ENCODE results near the gene KRTAP10-4.

KRTAP10-4 gene

DNA sequence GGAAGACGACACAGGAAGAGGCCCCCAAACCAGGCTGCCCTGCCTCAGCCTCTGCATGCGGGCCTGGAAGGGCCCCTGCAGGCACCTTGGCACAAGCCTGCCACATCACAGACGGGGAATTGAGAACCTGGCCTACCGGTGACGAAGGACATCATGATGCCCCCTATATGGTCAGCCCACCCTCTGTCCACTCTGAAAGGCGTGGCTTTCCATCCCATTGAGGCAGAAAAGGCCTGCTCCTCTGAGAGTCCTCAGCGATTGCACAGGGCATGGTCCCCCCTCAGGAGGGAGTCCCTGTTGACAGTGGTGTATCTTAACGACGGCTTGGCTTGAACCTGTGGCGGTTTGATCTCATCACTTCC is 44.9 kb upstream of the KRTAP10-4 start:
- DNase-seq (ENCODE audit: low read depth in 1 of 2, low spot score in 1 of 2): no peak
- TF ChIP-seq GABPA (IDR thresholded peaks at IDR 0.05; ENCODE audit: low read depth): no peak
- TF ChIP-seq, protein P1, sequence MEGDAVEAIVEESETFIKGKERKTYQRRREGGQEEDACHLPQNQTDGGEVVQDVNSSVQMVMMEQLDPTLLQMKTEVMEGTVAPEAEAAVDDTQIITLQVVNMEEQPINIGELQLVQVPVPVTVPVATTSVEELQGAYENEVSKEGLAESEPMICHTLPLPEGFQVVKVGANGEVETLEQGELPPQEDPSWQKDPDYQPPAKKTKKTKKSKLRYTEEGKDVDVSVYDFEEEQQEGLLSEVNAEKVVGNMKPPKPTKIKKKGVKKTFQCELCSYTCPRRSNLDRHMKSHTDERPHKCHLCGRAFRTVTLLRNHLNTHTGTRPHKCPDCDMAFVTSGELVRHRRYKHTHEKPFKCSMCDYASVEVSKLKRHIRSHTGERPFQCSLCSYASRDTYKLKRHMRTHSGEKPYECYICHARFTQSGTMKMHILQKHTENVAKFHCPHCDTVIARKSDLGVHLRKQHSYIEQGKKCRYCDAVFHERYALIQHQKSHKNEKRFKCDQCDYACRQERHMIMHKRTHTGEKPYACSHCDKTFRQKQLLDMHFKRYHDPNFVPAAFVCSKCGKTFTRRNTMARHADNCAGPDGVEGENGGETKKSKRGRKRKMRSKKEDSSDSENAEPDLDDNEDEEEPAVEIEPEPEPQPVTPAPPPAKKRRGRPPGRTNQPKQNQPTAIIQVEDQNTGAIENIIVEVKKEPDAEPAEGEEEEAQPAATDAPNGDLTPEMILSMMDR (IDR thresholded peaks at IDR 0.05; ENCODE audit: insufficient read depth, low read length): no peak
- TF ChIP-seq, protein P2, sequence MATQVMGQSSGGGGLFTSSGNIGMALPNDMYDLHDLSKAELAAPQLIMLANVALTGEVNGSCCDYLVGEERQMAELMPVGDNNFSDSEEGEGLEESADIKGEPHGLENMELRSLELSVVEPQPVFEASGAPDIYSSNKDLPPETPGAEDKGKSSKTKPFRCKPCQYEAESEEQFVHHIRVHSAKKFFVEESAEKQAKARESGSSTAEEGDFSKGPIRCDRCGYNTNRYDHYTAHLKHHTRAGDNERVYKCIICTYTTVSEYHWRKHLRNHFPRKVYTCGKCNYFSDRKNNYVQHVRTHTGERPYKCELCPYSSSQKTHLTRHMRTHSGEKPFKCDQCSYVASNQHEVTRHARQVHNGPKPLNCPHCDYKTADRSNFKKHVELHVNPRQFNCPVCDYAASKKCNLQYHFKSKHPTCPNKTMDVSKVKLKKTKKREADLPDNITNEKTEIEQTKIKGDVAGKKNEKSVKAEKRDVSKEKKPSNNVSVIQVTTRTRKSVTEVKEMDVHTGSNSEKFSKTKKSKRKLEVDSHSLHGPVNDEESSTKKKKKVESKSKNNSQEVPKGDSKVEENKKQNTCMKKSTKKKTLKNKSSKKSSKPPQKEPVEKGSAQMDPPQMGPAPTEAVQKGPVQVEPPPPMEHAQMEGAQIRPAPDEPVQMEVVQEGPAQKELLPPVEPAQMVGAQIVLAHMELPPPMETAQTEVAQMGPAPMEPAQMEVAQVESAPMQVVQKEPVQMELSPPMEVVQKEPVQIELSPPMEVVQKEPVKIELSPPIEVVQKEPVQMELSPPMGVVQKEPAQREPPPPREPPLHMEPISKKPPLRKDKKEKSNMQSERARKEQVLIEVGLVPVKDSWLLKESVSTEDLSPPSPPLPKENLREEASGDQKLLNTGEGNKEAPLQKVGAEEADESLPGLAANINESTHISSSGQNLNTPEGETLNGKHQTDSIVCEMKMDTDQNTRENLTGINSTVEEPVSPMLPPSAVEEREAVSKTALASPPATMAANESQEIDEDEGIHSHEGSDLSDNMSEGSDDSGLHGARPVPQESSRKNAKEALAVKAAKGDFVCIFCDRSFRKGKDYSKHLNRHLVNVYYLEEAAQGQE (IDR thresholded peaks at IDR 0.05; ENCODE audit: insufficient replicate concordance, low read depth): no peak
- TF ChIP-seq SPI1 (IDR thresholded peaks at IDR 0.05; ENCODE audit: borderline replicate concordance, low read depth): no peak
- TF ChIP-seq POLR2AphosphoS5 (IDR thresholded peaks at IDR 0.05; ENCODE audit: low read depth): no peak
- Histone ChIP-seq H3K27ac (replicated peaks) (no peak overlapping the region), H3K4me3 (replicated peaks; ENCODE audit: insufficient read depth, low read length) (no peak overlapping the region), H3K27me3 (ENCODE audit: insufficient read depth, poor library complexity, severe bottlenecking) (no peaks in the 10 kb centered on the region)

DNA sequence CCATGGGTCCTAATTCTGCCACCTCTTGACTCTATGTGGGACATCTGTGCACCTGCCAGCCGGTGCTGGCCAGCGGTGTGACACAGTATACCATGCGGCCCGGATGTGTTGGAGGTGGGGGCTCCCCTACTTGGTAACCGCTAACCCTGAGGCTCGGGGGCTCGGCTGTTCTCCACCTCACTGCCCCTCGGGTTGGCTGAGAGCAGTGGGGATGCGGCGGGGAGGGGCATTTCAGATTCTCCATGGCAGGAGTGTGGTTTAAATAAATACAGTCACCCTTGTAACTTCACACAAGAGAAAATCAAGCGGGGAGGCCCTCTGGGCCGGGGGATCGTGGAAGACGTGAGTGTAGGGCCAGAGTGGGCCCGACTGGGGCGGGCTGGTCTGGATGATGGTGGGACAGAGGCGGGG is 44.5 kb upstream of the KRTAP10-4 start:
- no peak for TF ChIP-seq SPI1 (IDR thresholded peaks at IDR 0.05; ENCODE audit: borderline replicate concordance, low read depth)
- no peak for TF ChIP-seq GABPA (IDR thresholded peaks at IDR 0.05; ENCODE audit: low read depth)
- Histone ChIP-seq H3K27me3 (ENCODE audit: insufficient read depth, poor library complexity, severe bottlenecking) (no peaks in the 10 kb centered on the region), H3K27ac (replicated peaks) (no peak overlapping the region), H3K4me3 (replicated peaks; ENCODE audit: insufficient read depth, low read length) (no peak overlapping the region)
- no peak for DNase-seq (ENCODE audit: low read depth in 1 of 2, low spot score in 1 of 2)

DNA sequence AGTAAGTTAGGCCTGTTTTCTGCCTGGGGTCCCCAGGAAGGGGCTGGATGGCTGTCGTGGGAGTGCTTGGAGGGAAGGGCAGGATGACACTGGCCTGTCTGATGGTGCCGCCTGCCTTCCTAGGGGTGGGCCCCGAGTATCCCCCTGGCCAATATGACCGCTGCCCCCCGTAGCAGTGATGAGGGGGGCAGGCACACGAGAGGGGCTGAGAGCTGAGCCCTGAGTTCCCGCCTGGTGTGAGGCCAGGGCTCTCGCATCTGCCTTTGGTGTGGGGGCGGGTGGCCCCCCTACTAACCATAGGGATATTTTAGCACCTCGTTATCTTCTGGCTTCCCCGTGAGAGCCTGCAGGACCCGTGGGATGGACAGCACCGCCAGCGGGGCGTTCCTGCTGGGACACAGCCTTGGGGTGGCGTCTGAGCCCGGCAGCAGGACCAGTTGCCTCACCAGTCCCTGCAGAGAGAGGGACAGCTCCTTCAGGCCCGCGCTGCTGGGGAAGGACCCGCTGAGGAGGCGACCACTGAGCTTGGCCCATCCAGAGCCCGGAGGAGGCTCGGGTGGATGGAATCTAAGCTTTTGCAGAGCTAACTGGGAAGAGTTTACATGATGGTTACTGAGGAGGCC is 43.9 kb upstream of the KRTAP10-4 start:
- TF ChIP-seq, protein P2 (IDR thresholded peaks at IDR 0.05; ENCODE audit: insufficient replicate concordance, low read depth): no peak
- TF ChIP-seq, protein P1 (IDR thresholded peaks at IDR 0.05; ENCODE audit: insufficient read depth, low read length): no peak
- TF ChIP-seq SPI1 (IDR thresholded peaks at IDR 0.05; ENCODE audit: borderline replicate concordance, low read depth) (no peak), GABPA (IDR thresholded peaks at IDR 0.05; ENCODE audit: low read depth) (no peak), POLR2AphosphoS5 (IDR thresholded peaks at IDR 0.05; ENCODE audit: low read depth) (no peak)
- Histone ChIP-seq H3K27ac (replicated peaks) (no peak overlapping the region), H3K27me3 (ENCODE audit: insufficient read depth, poor library complexity, severe bottlenecking) (no peaks in the 10 kb centered on the region)

DNA sequence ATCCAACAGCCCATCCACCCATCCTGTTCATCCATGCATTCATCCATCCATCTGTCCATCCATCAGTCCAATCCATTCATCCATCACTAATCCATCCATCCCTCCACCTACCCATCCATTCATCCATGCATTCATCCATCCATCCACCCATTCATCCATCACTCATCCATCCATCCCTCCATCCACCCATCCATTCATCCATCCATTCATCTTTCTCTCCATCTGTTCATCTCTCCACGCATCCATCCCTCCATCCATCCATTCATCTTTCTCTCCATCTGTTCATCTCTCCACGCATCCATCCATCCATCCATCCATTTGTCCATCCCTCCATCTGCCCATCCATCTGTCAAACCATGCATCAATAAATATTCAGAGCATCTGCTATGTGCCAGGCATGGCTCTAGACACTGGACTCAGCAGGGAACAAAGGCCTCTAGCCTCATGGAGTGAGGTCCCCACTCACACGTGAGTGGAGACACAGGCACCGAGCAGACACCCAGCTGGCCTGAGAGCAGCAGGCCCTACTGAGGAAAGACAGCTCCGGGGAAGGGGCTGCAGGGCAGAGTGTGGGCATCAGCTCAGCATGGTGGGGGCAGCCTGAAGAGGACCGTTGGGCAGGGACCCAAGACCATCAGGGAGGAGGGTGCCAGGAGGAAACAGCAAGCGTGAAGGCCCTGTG is 43.2 kb upstream of the KRTAP10-4 start:
- no peak for DNase-seq (ENCODE audit: low read depth in 1 of 2, low spot score in 1 of 2)
- no peaks in the 10 kb centered on the region for H3K27me3 ChIP-seq (ENCODE audit: insufficient read depth, poor library complexity, severe bottlenecking)
- no peak overlapping the region for H3K27ac ChIP-seq (replicated peaks)
- no peak overlapping the region for H3K4me3 ChIP-seq (replicated peaks; ENCODE audit: insufficient read depth, low read length)
- TF ChIP-seq POLR2AphosphoS5 (IDR thresholded peaks at IDR 0.05; ENCODE audit: low read depth) (no peak), SPI1 (IDR thresholded peaks at IDR 0.05; ENCODE audit: borderline replicate concordance, low read depth) (no peak), GABPA (IDR thresholded peaks at IDR 0.05; ENCODE audit: low read depth) (no peak)
- TF ChIP-seq, protein P2 (IDR thresholded peaks at IDR 0.05; ENCODE audit: insufficient replicate concordance, low read depth): no peak
- TF ChIP-seq, protein P1 (IDR thresholded peaks at IDR 0.05; ENCODE audit: insufficient read depth, low read length): no peak

More for the DNA sequence above, 43.9 kb upstream of the KRTAP10-4 start:
- H3K4me3 ChIP-seq (replicated peaks; ENCODE audit: insufficient read depth, low read length): no peak overlapping the region
- DNase-seq (ENCODE audit: low read depth in 1 of 2, low spot score in 1 of 2): no peak
